Activated naive CD8-positive, alpha-beta T cell treated with anti-CD3 and anti-CD28 coated beads, Interleukin-2, amount 50 U/mL, for 24 hours (primary cell): ENCODE measurements around the gene GNG13.
"Not testable (repeated sequence)": the region's sequence is repeated elsewhere in the genome, so short reads cannot be mapped to it uniquely, and the experiment has no call there.

Experiments
- ATAC-seq: fragments of 150-1000 bp; cut with Tn5 transposase; one replicate; pipeline ENCODE4 v1.10.0; 2021
- DNase-seq: peaks from one replicate; pipeline ENCODE4 v3.0.0; 2021
- H3K27ac Mint-ChIP-seq: one replicate; pipeline ENCODE4 v1.8.0; 2021; ENCODE audit warnings: mild to moderate bottlenecking, mixed read lengths
- H3K27me3 Mint-ChIP-seq: one replicate; pipeline ENCODE4 v1.8.0; 2021; ENCODE audit warnings: mixed read lengths
- H3K36me3 Mint-ChIP-seq: one replicate; pipeline ENCODE4 v1.8.0; 2021; ENCODE audit warnings: low read depth, mixed read lengths
- H3K4me1 Mint-ChIP-seq: one replicate; pipeline ENCODE4 v1.8.0; 2021; ENCODE audit warnings: mixed read lengths
- H3K4me3 Mint-ChIP-seq: one replicate; pipeline ENCODE4 v1.8.0; 2021; ENCODE audit warnings: mild to moderate bottlenecking, moderate library complexity, mixed read lengths
- H3K9me3 Mint-ChIP-seq: one replicate; pipeline ENCODE4 v1.8.0; 2021; ENCODE audit warnings: mixed read lengths

GNG13 gene

DNA sequence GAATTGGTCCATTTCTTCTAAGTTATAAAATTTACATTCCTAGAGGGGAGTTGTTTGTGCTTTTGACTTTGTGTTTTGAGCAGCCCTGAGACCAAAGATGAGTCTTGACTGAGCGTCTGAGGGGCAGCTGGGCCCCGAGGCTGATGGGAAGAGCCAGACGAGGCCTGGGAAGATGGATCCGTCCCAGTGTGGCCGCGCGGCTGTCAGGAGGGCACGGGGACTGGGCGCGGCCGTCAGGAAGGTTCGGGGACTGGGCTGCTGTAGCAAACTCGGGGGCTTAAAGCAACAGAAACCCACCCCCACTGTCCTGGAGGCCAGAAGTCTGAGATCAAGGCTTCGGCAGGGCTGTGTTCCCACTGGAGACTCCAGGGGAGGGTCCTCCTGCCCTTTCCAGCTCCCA, 38.2 kb upstream of the GNG13 start:
- Mint-ChIP-seq H3K9me3 (peaks cover 5% of the 10 kb centered on the region), H3K36me3 (peaks cover 2% of the 10 kb centered on the region), H3K27me3 (peaks cover 2% of the 10 kb centered on the region), H3K4me1 (no peaks in the 10 kb centered on the region), H3K27ac (no peak overlapping the region), H3K4me3 (no peak overlapping the region)
- ATAC-seq (no peak), DNase-seq (no peak)

DNA sequence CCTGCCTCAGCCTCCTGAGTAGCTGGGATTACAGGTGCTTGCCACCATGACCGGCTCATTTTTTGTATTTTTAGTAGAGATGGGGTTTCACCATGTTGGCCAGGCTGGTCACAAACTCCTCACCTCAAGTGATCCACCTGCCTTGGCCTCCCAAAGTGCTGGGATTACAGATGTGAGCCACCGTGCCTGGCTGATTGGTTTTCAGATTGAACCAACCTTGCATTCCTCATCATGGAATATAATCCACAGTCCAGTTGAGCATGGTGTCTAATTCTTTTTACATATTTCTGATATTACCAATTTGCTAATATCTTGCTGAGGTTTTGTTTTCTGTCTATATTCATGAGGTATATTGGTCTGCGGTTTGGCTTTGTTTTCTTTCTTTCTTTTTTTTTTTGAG, 36.3 kb upstream of the GNG13 start:
- H3K36me3 Mint-ChIP-seq, H3K9me3 Mint-ChIP-seq, H3K27ac Mint-ChIP-seq, H3K27me3 Mint-ChIP-seq, DNase-seq, H3K4me1 Mint-ChIP-seq, ATAC-seq, H3K4me3 Mint-ChIP-seq: not testable (repeated sequence)

DNA sequence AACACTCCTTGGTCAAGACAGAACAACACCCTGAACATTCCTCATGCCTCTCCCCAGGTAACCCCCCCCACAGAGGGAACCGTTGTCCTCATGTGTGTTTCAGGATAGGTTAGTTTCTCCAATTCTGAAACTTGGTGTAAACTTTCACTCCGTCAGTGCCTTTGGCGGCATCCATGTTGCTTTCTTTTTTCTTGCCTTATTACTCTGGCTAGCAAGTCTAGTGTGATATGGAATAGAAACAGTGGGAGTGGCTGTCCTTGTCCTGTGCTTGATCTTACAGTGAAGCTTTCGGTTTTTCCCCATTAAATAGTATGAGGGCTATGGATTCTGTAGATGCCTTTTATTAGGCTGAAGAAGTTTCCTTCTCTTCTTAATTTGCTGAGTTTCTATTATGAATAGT, 35.7 kb upstream of the GNG13 start:
- Mint-ChIP-seq H3K27me3 (peaks cover 2% of the 10 kb centered on the region), H3K9me3 (peaks cover 5% of the 10 kb centered on the region)
- no peak for ATAC-seq

DNA sequence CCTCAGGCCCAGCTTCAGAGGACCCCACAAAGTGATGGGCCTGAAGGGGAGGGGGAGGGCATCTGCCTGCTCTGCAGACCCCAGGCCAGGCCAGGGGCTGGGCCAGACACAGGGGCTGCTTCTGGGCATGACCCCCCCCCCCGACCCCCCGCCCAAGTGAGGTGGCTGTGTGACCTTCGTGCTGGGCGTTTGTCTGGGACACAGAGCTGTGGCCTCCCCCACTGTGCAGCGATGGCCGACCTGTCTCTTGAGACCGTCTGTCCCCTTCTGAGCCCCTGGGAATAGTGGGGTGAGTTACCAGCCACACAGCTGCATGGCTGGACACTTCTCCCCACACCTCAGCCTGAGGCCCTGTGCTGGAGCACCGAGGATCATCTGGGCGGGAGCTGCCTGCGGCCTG, 34.8 kb upstream of the GNG13 start:
- no peaks in the 10 kb centered on the region for H3K4me1 Mint-ChIP-seq
- H3K36me3 Mint-ChIP-seq = peaks cover 2% of the 10 kb centered on the region
- H3K9me3 Mint-ChIP-seq = peaks cover 5% of the 10 kb centered on the region
- no peak overlapping the region for H3K27ac Mint-ChIP-seq
- no peak overlapping the region for H3K4me3 Mint-ChIP-seq
- ATAC-seq = no peak
- H3K27me3 Mint-ChIP-seq = peaks cover 2% of the 10 kb centered on the region
- no peak for DNase-seq

More for the DNA sequence above, 35.7 kb upstream of the GNG13 start:
- Mint-ChIP-seq H3K27ac (no peak overlapping the region), H3K36me3 (peaks cover 2% of the 10 kb centered on the region), H3K4me1 (no peaks in the 10 kb centered on the region), H3K4me3 (no peak overlapping the region)
- DNase-seq = no peak

DNA sequence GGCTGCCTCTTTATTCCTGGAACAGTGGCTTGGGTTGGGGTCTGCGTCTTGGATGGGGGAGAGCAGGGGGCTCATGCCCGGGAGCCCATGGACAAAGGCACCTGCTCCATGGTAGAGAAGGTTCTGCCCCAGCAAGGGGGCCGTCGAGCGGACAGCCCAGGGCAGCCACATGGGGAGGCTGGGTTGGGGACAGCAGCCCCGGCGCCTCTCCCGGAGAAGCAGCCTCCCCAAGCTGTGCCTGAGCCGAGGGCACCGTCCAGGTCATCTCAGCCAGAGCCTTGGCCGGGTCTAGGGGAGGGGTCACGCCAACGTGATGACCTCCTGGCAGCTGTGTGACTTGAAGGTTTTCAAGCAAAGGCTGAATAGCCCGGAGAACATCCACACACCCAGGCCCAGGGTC, 32.9 kb upstream of the GNG13 start:
- DNase-seq (no peak), ATAC-seq (no peak)
- Mint-ChIP-seq H3K4me3 (no peak overlapping the region), H3K36me3 (peaks cover 2% of the 10 kb centered on the region), H3K27me3 (peaks cover 5% of the 10 kb centered on the region), H3K27ac (no peak overlapping the region), H3K9me3 (peaks cover 5% of the 10 kb centered on the region), H3K4me1 (no peaks in the 10 kb centered on the region)

DNA sequence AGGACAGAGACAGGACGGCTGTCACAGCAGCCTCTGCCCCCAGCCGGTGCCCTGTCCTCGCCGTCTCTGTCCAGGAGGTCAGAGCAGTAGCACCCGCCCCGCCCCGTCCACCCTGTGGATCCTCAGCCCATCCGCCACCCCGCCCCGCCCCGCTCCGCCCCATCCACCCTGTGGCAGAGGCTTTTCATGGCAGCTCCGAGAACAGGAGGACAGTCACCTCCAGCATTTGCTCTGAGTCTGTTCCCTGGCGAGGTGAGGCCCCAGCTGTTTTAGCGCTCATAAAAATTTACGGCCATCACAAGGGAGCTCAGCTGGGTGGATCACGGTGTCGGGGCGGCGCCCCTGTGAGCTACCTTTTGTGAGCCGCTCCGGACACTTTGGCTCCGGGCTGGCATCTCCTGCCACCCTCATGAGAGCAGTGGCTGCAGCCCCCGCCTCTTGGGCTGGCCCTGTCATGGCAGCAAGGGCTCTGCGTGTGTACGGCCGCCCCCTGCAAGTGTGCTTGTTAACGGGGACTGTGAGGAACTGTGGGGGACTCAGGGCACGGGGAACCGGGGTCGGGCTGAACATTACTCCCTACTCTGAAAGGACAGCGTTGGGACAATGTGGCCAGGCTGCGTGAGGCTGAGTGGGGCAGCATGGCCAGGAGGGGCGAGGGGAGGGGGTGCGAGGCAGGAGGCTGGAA, 32.3 kb upstream of the GNG13 start:
- H3K4me3 Mint-ChIP-seq = no peak overlapping the region
- no peak for ATAC-seq
- H3K9me3 Mint-ChIP-seq = peaks cover 5% of the 10 kb centered on the region
- no peaks in the 10 kb centered on the region for H3K36me3 Mint-ChIP-seq
- H3K27ac Mint-ChIP-seq = no peak overlapping the region
- H3K27me3 Mint-ChIP-seq = peaks cover 3% of the 10 kb centered on the region
- no peaks in the 10 kb centered on the region for H3K4me1 Mint-ChIP-seq
- DNase-seq = no peak

DNA sequence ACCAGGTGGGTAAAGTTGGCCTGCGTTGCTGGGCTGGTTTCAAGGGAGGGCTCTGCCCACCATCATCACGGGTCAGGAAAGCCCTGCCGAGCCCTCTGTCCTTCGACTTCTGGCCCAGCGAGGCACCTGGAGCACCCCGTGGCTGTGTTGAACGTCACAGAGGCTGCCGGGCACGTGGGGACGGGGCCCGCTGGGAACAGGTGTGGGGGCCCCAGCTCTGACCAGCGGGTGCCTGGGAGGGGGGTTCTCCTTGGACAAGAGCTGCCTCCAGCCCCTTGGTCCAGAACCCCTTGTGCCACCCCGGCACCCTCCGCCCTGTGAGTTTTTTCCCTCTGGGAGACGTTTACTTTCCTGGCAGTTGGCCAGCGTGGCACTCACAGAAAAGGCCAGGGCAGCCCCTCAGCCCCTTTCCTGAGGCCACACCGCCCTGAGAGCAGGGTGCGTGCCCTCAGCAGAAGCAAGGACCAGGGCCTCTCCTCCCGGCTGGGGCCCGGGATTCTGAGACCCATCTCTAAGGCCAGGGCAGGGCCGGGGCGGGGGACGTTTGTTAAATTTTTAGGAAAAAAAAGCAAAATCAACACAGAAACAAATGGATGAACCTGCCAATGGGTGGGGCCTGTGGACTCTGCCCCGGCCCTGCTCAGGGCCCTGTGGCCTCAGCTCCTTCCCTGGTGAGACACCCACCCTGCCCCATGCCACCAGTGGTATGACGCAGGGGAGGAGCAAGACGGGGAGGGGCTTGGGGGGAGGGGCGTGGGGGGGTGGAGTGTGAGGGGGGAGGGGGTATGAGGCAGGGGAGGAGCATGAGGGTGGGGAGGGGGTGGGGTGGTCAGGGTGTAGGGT, 31.3 kb upstream of the GNG13 start:
- ATAC-seq (no peak), DNase-seq (no peak)
- H3K27ac Mint-ChIP-seq = no peak overlapping the region
- H3K4me1 Mint-ChIP-seq = no peaks in the 10 kb centered on the region
- H3K27me3 Mint-ChIP-seq = peaks cover 3% of the 10 kb centered on the region
- H3K9me3 Mint-ChIP-seq = peaks cover 5% of the 10 kb centered on the region
- no peak overlapping the region for H3K4me3 Mint-ChIP-seq
- no peaks in the 10 kb centered on the region for H3K36me3 Mint-ChIP-seq

DNA sequence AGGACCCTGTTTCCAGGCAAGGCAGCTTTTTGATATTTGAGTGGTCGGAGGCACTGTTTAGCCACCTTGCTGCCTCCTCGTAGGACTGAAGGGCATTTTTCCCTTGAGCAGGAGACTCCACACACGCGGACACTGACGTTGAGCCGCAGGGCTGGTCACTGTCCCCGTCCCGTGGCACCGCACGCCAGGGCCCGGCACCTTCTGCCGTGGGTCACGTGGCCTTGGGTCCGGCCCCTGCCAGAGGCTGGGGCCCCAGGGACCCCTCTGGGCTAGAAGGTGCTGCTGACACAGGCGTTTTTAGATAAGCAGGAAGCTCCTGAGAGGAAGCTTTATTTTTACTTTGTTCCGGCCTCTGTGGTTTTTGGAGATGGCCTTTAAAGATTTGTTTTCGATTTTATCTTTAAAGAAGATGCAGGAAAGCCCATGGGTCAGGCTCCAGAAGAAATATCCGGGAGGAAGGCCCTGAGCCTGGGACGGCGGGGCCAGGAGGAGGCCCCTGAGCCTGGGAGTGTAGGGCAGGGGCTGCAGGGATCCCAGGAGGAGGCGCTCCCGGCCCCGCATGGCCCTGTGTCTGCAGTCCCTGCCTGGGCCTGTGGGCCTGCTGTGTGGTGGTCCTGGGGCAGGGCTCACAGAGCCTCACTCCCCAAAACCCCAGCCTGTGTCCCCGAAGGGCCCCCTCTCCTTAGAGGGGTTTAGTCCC, 30.5 kb upstream of the GNG13 start:
- Mint-ChIP-seq H3K27ac (no peak overlapping the region), H3K36me3 (no peaks in the 10 kb centered on the region), H3K4me1 (no peaks in the 10 kb centered on the region), H3K4me3 (no peak overlapping the region), H3K9me3 (peaks cover under 1% of the 10 kb centered on the region), H3K27me3 (peaks cover 5% of the 10 kb centered on the region)
- ATAC-seq (no peak), DNase-seq (no peak)

DNA sequence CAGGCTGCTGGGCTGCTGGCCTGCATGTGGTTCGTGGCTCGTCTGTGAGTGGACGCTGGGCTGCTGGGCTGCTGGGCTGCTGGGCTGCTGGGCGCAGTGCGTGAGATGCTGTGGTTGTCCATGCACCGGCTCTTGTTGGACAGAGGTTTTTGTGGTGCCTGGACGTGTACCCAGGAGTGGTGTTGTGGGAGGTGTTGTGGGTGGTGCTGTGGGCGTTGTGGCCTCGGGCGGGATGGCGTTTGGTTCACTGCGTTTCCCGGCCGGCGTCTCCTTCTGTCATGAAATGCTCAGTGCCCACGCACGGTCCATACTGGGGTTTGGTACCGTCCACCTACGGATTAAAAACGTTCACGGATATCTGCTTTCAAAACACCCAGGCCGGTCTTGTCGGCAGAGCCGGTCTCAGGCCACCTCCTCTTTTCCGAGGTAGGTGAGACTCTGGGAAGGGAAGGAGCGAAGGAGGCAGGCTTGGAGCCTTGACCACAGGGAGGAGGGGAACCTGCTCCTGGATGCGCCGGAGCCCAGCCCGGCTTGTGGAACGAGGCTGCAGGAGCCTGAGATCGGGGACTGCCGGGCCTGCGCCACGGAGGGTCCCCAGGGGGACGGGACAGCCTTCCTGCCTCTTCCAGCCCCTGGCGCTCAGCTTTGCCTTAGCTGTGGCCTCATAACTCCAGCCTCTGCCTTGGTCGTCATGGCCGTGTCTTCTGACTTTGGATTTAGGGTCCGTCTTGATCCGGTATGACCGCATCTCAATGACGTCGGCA, 29.8 kb upstream of the GNG13 start:
- no peaks in the 10 kb centered on the region for H3K4me1 Mint-ChIP-seq
- DNase-seq (no peak), ATAC-seq (no peak)
- no peaks in the 10 kb centered on the region for H3K9me3 Mint-ChIP-seq
- H3K27me3 Mint-ChIP-seq = peaks cover 8% of the 10 kb centered on the region
- H3K27ac Mint-ChIP-seq = no peak overlapping the region
- H3K4me3 Mint-ChIP-seq = no peak overlapping the region
- no peaks in the 10 kb centered on the region for H3K36me3 Mint-ChIP-seq

DNA sequence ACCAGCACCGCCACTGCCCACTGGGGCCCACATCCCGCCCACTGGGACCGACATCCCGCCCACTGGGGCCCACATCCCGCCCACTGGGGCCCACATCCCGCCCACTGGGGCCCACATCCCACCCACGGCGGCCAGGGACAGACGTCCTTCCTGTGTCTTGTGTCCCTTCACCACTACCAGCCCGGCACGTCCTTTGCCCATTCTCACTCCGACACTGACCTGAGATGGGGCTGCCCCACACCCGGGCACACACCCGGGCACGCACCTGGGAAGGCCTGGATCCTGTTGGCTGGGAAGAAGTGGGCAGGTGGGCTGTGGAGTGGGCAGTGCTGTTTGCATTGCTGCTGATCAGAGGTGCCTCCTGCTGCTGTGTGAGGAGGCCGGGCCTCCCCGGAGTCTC, 28.4 kb upstream of the GNG13 start:
- no peak for ATAC-seq
- no peaks in the 10 kb centered on the region for H3K4me1 Mint-ChIP-seq
- H3K27me3 Mint-ChIP-seq = peaks cover 8% of the 10 kb centered on the region
- H3K9me3 Mint-ChIP-seq = no peaks in the 10 kb centered on the region
- no peaks in the 10 kb centered on the region for H3K36me3 Mint-ChIP-seq
- no peak overlapping the region for H3K27ac Mint-ChIP-seq
- no peak for DNase-seq
- no peak overlapping the region for H3K4me3 Mint-ChIP-seq

DNA sequence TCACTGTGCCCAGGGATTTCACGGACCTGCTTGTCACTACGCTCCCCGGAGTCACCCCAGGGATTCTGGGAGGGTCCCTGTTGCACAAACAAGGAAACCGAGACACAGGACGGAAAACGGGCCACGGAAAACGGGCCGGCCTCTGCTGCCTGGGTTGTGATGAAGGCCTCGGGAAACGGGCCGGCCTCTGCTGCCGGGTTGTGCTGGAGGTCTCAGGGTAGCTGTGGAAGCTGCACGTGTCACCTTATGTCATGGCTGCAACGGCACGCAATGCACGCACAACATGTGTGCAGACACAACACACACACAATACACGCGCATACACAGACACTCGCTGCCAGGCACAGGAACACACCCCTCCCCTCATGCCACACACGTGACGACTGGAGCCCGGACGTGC, 27.0 kb upstream of the GNG13 start:
- no peak overlapping the region for H3K4me3 Mint-ChIP-seq
- ATAC-seq = no peak
- H3K36me3 Mint-ChIP-seq = no peaks in the 10 kb centered on the region
- no peak overlapping the region for H3K27ac Mint-ChIP-seq
- H3K4me1 Mint-ChIP-seq = no peaks in the 10 kb centered on the region
- H3K9me3 Mint-ChIP-seq = no peaks in the 10 kb centered on the region
- no peak for DNase-seq
- H3K27me3 Mint-ChIP-seq = peaks cover 8% of the 10 kb centered on the region

DNA sequence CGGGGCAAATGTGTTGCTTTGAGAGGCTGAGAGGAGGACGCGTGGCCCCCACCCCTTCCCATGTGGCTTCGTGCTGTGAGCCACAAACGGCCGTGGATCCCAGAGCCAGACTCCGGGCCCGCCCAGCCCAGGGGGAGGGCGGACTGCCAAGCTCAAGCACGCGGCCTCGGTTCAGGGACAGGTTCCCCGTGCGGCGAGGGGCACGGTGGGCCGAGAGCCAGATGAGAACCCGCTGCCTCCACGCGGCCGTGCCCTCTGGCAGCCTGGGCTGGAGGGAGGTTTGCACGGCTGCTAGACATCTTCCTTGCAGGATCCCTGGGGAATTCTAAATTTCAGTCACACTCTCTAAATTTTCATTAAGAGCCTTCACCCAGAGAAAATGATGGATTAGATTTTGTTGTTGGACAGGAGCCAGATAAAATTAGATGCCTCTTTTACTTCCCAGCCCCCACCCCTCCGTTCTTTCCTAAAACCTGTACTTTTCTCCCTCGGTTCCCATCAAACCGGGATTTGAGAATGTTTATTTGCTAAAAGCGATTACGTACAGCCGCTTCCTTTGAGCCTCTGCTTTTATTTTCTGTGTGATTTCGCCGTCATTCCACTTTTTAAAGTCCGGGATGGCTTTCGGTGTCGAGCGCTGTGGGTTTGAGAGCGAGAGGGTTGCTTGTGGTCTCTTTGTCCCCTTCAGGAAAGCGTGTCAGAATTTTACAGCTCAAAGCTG, 25.0 kb upstream of the GNG13 start:
- no peak overlapping the region for H3K27ac Mint-ChIP-seq
- no peaks in the 10 kb centered on the region for H3K4me1 Mint-ChIP-seq
- DNase-seq = no peak
- H3K4me3 Mint-ChIP-seq = no peak overlapping the region
- no peaks in the 10 kb centered on the region for H3K9me3 Mint-ChIP-seq
- no peak for ATAC-seq
- H3K27me3 Mint-ChIP-seq = peaks cover 16% of the 10 kb centered on the region
- no peaks in the 10 kb centered on the region for H3K36me3 Mint-ChIP-seq

DNA sequence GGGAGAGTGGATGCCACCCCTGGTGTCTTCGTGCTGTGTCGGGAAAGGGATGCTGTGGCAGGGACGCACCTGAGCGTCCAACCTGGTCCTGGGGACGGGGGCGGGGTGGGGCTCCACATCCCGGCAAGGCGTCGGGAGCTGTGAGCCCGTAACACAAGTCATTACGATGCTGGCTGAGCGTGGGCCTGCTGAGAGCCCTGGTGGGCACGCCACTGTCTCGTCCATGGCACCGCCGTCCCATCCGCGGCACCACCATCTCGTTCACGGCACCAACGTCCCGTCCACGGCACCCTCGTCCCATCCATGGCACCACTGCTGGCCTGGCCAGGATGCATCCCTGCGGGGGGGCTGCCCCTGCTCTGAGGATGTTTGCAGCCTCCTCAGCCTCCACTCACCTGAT, 24.1 kb upstream of the GNG13 start:
- Mint-ChIP-seq H3K9me3 (no peaks in the 10 kb centered on the region), H3K4me3 (no peak overlapping the region), H3K36me3 (no peaks in the 10 kb centered on the region), H3K4me1 (peaks cover 6% of the 10 kb centered on the region), H3K27me3 (peaks cover 19% of the 10 kb centered on the region), H3K27ac (no peak overlapping the region)
- no peak for ATAC-seq
- no peak for DNase-seq

DNA sequence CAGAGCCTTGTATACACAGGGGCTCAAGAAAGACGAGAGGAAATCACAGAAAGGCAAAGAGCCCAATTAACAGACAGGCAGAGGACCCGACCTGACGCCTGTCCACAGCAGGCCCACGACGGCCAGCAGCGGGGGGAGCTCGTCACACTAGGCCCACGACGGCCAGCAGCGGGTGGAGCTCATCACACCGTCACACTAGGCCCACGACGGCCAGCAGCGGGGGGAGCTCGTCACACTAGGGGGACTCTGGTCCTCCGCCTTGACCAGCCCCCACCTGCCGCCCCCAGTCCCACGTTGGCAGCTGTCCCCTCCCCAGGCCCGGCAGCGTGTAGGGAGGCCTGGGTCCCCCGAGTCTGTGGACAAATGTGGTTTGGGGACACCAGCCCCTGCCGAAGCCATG, 23.7 kb upstream of the GNG13 start:
- no peak for ATAC-seq

More for the DNA sequence above, 23.7 kb upstream of the GNG13 start:
- Mint-ChIP-seq H3K36me3 (no peaks in the 10 kb centered on the region), H3K4me1 (peaks cover 10% of the 10 kb centered on the region), H3K9me3 (no peaks in the 10 kb centered on the region), H3K27ac (no peak overlapping the region), H3K4me3 (no peak overlapping the region), H3K27me3 (peaks cover 20% of the 10 kb centered on the region)
- no peak for DNase-seq
